SK-N-SH (cell line): Measurements from ENCODE around the gene CNGA1. TPM values are rescaled to one million over a fixed set of nuclear protein-coding genes. Genes with fewer than 3 reads are reported as not detected.
A peak's percentile ranks its signal among the peaks of the same experiment; 100 is the strongest.
"Not testable (repeated sequence)": the region's sequence is repeated elsewhere in the genome, so short reads cannot be mapped to it uniquely, and the experiment has no call there.

Experiments
- CTCF ChIA-PET: fragments of 300-600, 350-600 bp; formaldehyde crosslinking; extraction: SDS; loops from one replicate; lab custom pipeline; 2021; lab: Yijun Ruan, JAX
- POLR2A ChIA-PET: fragments of 350-600 bp; sonication (Branson Sonifier 250); formaldehyde crosslinking; extraction: SDS; loops from one replicate; lab custom pipeline; 2020; ENCODE audit warnings: antibody characterized with exemption, inconsistent platforms; lab: Yijun Ruan, JAX
- DNase-seq: peaks from one replicate; pipeline ENCODE4 v3.0.0; 2012
- H2AFZ ChIP-seq: fragments of 200-600 bp; sonication (generic); 2 replicates; pipeline ENCODE4 v1.8.1; 2016; ENCODE audit warnings: antibody characterized with exemption, mild to moderate bottlenecking, low read depth
- H3F3A ChIP-seq: fragments of 200-600 bp; sonication (generic); replicated peaks from 2 replicates; pipeline ENCODE3; 2016; ENCODE audit warnings: antibody characterized with exemption, mild to moderate bottlenecking; ENCODE audit not compliant: insufficient read depth
- H3K27ac ChIP-seq, 2 experiments: fragments of 200-500 bp in 1 of 2; fragments of 200-600 bp in 1 of 2; sonication (Bioruptor generic) in 1 of 2; sonication (generic), shearing (Covaris generic) in 1 of 2; 2 replicates each; pipeline versions ENCODE4 v1.5.1 to v1.6.1; 2014 to 2016; ENCODE audit warnings: low read depth in 2 of 2, inconsistent platforms in 1 of 2, low read length in 1 of 2, mild to moderate bottlenecking in 1 of 2, mixed read lengths in 1 of 2
- H3K27me3 ChIP-seq: fragments of 200-600 bp; sonication (generic), shearing (Covaris generic); 2 replicates; pipeline ENCODE4 v1.6.1; 2016; ENCODE audit warnings: mixed run types; ENCODE audit not compliant: insufficient read depth
- H3K36me3 ChIP-seq, 2 experiments: fragments of 200-500 bp in 1 of 2; fragments of 200-600 bp in 1 of 2; sonication (Bioruptor generic) in 1 of 2; sonication (generic) in 1 of 2; replicated peaks in 1 of 2; 2 replicates each; pipeline versions ENCODE3 to v1.5.1; 2014 to 2016; ENCODE audit warnings: low read length in 1 of 2, mild to moderate bottlenecking in 1 of 2; ENCODE audit not compliant: insufficient read depth in 2 of 2, control insufficient read depth in 1 of 2
- H3K4me1 ChIP-seq, 2 experiments: fragments of 200-500 bp in 1 of 2; fragments of 200-600 bp in 1 of 2; sonication (Bioruptor generic) in 1 of 2; sonication (generic), shearing (Covaris generic) in 1 of 2; 2 replicates each; pipeline versions ENCODE4 v1.5.1 to v1.6.1; 2014 to 2016; ENCODE audit warnings: low read depth in 1 of 2, low read length in 1 of 2, mixed run types in 1 of 2; ENCODE audit not compliant: insufficient read depth in 2 of 2, control insufficient read depth in 1 of 2
- H3K4me2 ChIP-seq: fragments of 200-600 bp; sonication (generic), shearing (Covaris generic); 2 replicates; pipeline ENCODE4 v1.6.1; 2017; ENCODE audit warnings: mixed run types
- H3K4me3 ChIP-seq, 2 experiments: fragments of 200-500 bp in 1 of 2; fragments of 200-600 bp in 1 of 2; sonication (Bioruptor generic) in 1 of 2; sonication (generic), shearing (Covaris generic) in 1 of 2; 2 replicates each; pipeline versions ENCODE4 v1.5.1 to v1.8.1; 2014 to 2016; ENCODE audit warnings: low read depth in 2 of 2, inconsistent platforms in 1 of 2, low read length in 1 of 2, mild to moderate bottlenecking in 1 of 2, mixed read lengths in 1 of 2, moderate library complexity in 1 of 2
- H3K79me2 ChIP-seq: fragments of 200-600 bp; sonication (generic); 2 replicates; pipeline ENCODE4 v1.8.1; 2017; ENCODE audit warnings: mild to moderate bottlenecking; ENCODE audit not compliant: insufficient read depth
- H3K9ac ChIP-seq: fragments of 200-600 bp; sonication (generic); 2 replicates; pipeline ENCODE4 v1.6.1; 2017; ENCODE audit warnings: mixed run types
- H3K9me2 ChIP-seq: fragments of 200-600 bp; sonication (generic); 2 replicates; pipeline ENCODE4 v1.6.1; 2017; ENCODE audit warnings: mixed run types
- H3K9me3 ChIP-seq: fragments of 200-600 bp; sonication (generic); 2 replicates; pipeline ENCODE4 v1.6.1; 2017; ENCODE audit warnings: mixed run types, mild to moderate bottlenecking, moderate library complexity
- H4K20me1 ChIP-seq: fragments of 200-600 bp; sonication (generic); 2 replicates; pipeline ENCODE4 v1.6.1; 2017; ENCODE audit warnings: mild to moderate bottlenecking, mixed run types; ENCODE audit not compliant: insufficient read depth
- ELF1 ChIP-seq: IDR thresholded peaks from 2 replicates; pipeline ENCODE4 v1.4.0; 2012
- NFIC ChIP-seq: IDR thresholded peaks from 2 replicates; pipeline ENCODE4 v1.4.0; 2012; ENCODE audit warnings: borderline replicate concordance
- RAD21 ChIP-seq: IDR thresholded peaks from 2 replicates; pipeline ENCODE4 v1.6.1; 2012; ENCODE audit warnings: mild to moderate bottlenecking, low read length
- RCOR1 ChIP-seq: fragments of 150-350 bp; IDR thresholded peaks from 2 replicates; pipeline ENCODE4 v1.6.1; 2017; ENCODE audit warnings: antibody characterized with exemption, low read length
- SMC3 ChIP-seq: IDR thresholded peaks from 2 replicates; pipeline ENCODE4 v1.6.1; 2012; ENCODE audit warnings: low read depth, low read length, improper control_type of control experiment
- TCF12 ChIP-seq: IDR thresholded peaks from 2 replicates; pipeline ENCODE4 v1.4.0; 2012
- TEAD4 ChIP-seq: IDR thresholded peaks from 2 replicates; pipeline ENCODE4 v1.4.0; 2012; ENCODE audit warnings: mild to moderate bottlenecking, borderline replicate concordance; ENCODE audit not compliant: insufficient read depth
- WGBS: methylation state at CpG from one replicate; pipeline ENCODE4 v1.1.6; 2017; ENCODE audit warnings: low lambda C conversion rate; 5-methylcytosine and 5-hydroxymethylcytosine counted together
- polyA plus RNA-seq, 3 experiments: library from polyadenylated mRNA; depleted of rRNA; stranded (reverse); fragments of >200 nt; gene quantifications; 2 replicates each; pipeline ENCODE4 v1.2.3, GENCODE V29; 2012
- TF ChIP-seq, protein P1 (sequence below): IDR thresholded peaks from 2 replicates; pipeline ENCODE4 v1.4.0; 2012; ENCODE audit warnings: low read depth, borderline replicate concordance
- TF ChIP-seq, protein P2 (sequence below): IDR thresholded peaks from 2 replicates; pipeline ENCODE4; 2012
- TF ChIP-seq, protein P3 (sequence below): fragments of 150-350 bp; IDR thresholded peaks from 2 replicates; pipeline ENCODE4 v1.6.1; 2016; ENCODE audit warnings: mild to moderate bottlenecking, low read depth, low read length
- TF ChIP-seq, protein P4 (sequence below): fragments of 200-600 bp; sonication (generic); IDR thresholded peaks from 2 replicates; pipeline ENCODE4 v1.6.1; 2017; ENCODE audit warnings: antibody characterized with exemption, mild to moderate bottlenecking, moderate library complexity

Gene CNGA1
- polyA plus RNA-seq, 1 of the 3 experiments (the other 2 are of a cell fraction): 0.23 TPM

DNA sequence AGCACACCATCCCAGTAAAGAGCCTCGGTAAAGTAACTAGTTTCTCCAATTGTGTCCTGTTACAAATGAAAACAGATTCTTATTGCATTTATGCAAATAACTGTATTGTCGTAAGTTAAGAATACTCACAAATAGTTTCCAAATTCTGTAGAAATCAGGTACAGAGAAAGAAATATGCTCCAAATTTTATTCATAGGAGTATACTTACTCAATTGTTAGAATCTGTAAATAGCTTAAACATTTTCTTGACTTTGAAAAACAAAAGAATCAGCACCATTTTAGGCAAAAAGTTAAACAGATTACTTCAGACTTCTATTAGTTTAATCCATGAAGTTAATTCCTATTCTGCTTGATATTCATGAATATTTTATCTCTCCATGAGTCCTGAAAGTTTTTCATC is 10.7 kb downstream of the CNGA1 start:
- H2AFZ ChIP-seq: no peak overlapping the region
- H4K20me1 ChIP-seq: no peaks in the 10 kb centered on the region
- H3K27me3 ChIP-seq: no peaks in the 10 kb centered on the region
- no peak overlapping the region for H3K4me3 ChIP-seq
- no peak overlapping the region for H3K27ac ChIP-seq
- H3K79me2 ChIP-seq: no peaks in the 10 kb centered on the region
- POLR2A ChIA-PET: no interaction called here
- no peak overlapping the region for H3K4me2 ChIP-seq
- no peaks in the 10 kb centered on the region for H3F3A ChIP-seq
- no peaks in the 10 kb centered on the region for H3K9me2 ChIP-seq
- H3K4me1 ChIP-seq: no peaks in the 10 kb centered on the region
- H3K9ac ChIP-seq: no peak overlapping the region
- H3K9me3 ChIP-seq: peaks cover 18% of the 10 kb centered on the region; the same call in 1 of the 2 replicates
- 47% methylated on average over 2 of the region's 2 CpGs for WGBS
- CTCF ChIA-PET: no interaction called here
- peaks cover 0 to 5% of the 10 kb centered on the region in 2 experiments for H3K36me3 ChIP-seq
- TF ChIP-seq NFIC (no peak), ELF1 (no peak), RCOR1 (no peak), TCF12 (no peak), TEAD4 (no peak)
- TF ChIP-seq, protein P1, sequence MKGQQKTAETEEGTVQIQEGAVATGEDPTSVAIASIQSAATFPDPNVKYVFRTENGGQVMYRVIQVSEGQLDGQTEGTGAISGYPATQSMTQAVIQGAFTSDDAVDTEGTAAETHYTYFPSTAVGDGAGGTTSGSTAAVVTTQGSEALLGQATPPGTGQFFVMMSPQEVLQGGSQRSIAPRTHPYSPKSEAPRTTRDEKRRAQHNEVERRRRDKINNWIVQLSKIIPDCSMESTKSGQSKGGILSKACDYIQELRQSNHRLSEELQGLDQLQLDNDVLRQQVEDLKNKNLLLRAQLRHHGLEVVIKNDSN: no peak
- TF ChIP-seq, protein P2, sequence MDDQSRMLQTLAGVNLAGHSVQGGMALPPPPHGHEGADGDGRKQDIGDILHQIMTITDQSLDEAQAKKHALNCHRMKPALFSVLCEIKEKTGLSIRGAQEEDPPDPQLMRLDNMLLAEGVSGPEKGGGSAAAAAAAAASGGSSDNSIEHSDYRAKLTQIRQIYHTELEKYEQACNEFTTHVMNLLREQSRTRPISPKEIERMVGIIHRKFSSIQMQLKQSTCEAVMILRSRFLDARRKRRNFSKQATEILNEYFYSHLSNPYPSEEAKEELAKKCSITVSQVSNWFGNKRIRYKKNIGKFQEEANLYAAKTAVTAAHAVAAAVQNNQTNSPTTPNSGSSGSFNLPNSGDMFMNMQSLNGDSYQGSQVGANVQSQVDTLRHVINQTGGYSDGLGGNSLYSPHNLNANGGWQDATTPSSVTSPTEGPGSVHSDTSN: no peak
- TF ChIP-seq, protein P3, sequence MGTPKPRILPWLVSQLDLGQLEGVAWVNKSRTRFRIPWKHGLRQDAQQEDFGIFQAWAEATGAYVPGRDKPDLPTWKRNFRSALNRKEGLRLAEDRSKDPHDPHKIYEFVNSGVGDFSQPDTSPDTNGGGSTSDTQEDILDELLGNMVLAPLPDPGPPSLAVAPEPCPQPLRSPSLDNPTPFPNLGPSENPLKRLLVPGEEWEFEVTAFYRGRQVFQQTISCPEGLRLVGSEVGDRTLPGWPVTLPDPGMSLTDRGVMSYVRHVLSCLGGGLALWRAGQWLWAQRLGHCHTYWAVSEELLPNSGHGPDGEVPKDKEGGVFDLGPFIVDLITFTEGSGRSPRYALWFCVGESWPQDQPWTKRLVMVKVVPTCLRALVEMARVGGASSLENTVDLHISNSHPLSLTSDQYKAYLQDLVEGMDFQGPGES: no peak
- DNase-seq: no peak

DNA sequence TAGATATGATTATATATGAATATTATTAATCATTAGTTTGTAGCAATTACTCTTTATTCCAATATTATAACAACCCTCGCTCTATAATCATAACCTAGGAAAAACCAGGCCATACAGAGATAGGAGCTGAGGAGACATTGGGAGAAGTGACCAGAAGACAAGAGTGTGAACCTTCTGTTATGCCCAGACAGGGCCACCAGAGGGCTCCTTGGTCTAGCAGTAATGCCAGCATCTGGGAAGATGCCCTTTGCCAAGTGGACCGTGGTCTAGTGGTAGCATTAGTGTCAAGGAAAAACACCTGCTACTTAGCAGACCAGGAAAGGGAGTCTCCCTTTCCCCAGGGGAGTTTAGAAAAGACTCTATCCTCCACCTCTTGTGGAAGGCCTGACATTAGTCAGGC is 12.9 kb downstream of the CNGA1 start:
- H4K20me1 ChIP-seq, POLR2A ChIA-PET, H3K79me2 ChIP-seq, H3K9ac ChIP-seq, H3K4me3 ChIP-seq, DNase-seq, H3K27ac ChIP-seq, H3F3A ChIP-seq, H3K9me2 ChIP-seq, H3K4me1 ChIP-seq, H2AFZ ChIP-seq, H3K27me3 ChIP-seq, H3K4me2 ChIP-seq, H3K36me3 ChIP-seq: not testable (repeated sequence)
- peaks cover 18% of the 10 kb centered on the region; the same call in 1 of the 2 replicates for H3K9me3 ChIP-seq
- peak; percentile 61 for TF ChIP-seq SMC3
- TF ChIP-seq RAD21: peak; percentile 56
- TF ChIP-seq, protein P4, sequence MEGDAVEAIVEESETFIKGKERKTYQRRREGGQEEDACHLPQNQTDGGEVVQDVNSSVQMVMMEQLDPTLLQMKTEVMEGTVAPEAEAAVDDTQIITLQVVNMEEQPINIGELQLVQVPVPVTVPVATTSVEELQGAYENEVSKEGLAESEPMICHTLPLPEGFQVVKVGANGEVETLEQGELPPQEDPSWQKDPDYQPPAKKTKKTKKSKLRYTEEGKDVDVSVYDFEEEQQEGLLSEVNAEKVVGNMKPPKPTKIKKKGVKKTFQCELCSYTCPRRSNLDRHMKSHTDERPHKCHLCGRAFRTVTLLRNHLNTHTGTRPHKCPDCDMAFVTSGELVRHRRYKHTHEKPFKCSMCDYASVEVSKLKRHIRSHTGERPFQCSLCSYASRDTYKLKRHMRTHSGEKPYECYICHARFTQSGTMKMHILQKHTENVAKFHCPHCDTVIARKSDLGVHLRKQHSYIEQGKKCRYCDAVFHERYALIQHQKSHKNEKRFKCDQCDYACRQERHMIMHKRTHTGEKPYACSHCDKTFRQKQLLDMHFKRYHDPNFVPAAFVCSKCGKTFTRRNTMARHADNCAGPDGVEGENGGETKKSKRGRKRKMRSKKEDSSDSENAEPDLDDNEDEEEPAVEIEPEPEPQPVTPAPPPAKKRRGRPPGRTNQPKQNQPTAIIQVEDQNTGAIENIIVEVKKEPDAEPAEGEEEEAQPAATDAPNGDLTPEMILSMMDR: peak; percentile 51
- CTCF ChIA-PET: interaction anchor here (0.7 to 1.9 kb wide), 8 partner anchors 13 to 91 kb away, joined by 3 to 11 read pairs (median 4); partner anchors contain the start of genes CNGA1 and NIPAL1
- 13% methylated on average over 2 of the region's 2 CpGs for WGBS
